ENCODE results near the gene PRRT2.

DNA sequence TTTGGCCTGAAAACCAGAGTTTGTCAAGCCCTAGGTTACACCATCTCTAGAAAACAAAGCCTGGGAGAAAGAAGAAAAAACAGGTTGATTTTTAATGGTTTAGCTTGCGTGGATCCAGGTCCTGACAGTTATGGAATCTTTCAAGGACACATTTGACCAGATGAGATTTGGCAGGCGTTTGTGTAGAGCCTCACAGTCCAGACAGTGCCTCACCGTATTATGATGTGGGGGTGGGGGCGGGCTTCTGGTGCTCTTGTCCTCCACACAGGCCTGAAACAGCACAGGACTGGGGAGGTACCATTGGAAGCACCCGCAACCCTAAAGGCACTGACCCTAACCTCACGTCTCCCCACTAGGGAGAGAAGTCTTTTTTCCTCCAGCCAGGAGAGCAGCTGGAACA, 27.8 kb downstream of the PRRT2 start:
- TF ChIP-seq, protein P1, sequence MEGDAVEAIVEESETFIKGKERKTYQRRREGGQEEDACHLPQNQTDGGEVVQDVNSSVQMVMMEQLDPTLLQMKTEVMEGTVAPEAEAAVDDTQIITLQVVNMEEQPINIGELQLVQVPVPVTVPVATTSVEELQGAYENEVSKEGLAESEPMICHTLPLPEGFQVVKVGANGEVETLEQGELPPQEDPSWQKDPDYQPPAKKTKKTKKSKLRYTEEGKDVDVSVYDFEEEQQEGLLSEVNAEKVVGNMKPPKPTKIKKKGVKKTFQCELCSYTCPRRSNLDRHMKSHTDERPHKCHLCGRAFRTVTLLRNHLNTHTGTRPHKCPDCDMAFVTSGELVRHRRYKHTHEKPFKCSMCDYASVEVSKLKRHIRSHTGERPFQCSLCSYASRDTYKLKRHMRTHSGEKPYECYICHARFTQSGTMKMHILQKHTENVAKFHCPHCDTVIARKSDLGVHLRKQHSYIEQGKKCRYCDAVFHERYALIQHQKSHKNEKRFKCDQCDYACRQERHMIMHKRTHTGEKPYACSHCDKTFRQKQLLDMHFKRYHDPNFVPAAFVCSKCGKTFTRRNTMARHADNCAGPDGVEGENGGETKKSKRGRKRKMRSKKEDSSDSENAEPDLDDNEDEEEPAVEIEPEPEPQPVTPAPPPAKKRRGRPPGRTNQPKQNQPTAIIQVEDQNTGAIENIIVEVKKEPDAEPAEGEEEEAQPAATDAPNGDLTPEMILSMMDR (IDR thresholded peaks at IDR 0.05), result no peak
- no peak for TF ChIP-seq POLR2A (IDR thresholded peaks at IDR 0.05)
